HG03025 (cell line): Measurements from ENCODE around the gene HOXB3.

Experiments
- ATAC-seq: cut with Tn5 transposase; IDR thresholded peaks from one replicate; pipeline ENCODE4 v1.9.1; 2021; ENCODE audit warnings: mild to moderate bottlenecking, moderate library complexity; ENCODE audit not compliant: unreplicated experiment, low FRiP score

HOXB3 gene

DNA sequence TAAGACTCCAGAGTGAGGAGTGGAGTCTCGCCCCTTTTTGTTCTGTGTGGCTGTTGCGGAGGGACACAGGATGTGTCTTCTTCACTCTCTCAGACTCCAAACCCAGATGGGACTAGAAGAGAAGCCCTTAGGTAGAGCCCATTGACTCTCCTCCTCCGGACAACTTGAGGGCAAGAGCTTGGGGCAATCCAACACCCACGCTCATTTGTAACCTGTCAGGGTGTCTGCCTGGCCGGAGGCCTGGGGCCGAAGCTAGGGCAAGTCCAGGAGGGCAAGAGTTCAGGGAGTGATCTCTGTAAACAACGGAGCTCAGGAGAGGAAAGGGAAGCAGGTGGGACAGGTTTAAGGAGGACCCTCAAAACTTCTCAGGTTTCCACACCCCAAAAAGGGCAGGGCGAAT, 57.8 kb downstream of the HOXB3 start:
- no peak for ATAC-seq

DNA sequence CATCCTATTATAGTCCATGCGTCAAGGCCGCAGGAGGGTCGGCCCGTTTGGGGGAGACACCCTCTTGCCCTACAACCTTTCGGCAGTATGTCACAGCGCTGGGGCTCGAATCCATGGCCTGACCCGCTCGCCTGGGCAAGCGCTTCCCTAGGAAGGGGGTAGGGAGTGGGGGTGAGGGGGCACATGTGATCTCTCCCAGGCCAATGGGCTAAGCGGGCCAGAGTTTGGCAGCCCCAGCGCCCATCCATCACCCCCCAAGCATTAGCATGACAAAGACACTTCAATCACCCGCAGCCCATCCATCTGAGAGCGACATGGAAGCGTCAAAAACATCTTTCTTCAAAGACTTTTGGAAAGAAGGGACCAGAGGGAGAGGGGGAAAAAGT, 59.2 kb downstream of the HOXB3 start, which contains the start of gene HOXB1:
Gene HOXB1, minus strand, starts transcription at position 125 of the 386 bp plus-strand sequence. Its CDS starts 107 bp downstream, at position 18.
- no peak for ATAC-seq

- no peak for ATAC-seq
Measured at GRCh38 chr17:48530208-48530886, 59.7 kb downstream of the HOXB3 start.

GRCh38 chr17:48529683-48530009, 60.4 kb downstream of the HOXB3 start:
- no peak for ATAC-seq

DNA sequence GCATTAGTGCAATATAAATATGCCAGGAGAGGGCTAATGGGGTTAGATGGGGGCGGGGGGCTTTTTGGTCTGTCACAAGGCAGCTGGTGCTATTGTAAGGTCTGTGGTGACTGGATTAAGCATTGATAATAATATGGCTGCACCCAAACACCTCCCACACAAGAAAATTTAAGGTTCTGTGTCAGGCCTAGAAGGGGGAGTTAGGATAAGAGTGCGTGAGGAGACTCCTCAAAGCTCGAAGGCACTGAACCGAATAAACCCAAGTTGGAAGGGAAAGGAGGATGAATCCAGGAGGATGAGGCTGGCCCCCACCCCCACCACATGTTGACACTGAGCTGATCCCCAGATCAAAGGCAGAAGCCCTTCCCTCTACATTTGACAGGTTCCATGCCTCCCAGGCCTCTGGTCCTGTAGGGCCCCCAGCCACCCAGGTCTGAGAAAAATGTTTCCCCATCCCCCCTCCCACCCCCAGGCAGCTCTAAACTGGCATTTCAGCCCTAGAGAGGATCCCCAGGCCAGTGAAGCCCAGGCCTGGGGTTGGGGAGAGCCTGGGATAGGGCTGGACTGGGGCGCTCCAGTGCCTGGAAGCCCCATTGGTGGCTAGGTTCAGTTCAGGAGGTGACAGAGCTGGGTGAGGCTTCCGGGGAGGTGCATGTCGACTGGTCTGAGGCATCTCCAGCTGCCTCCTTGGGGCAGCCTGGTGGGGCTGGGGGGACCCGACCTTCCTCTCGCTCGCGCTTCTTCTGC, 60.9 kb downstream of the HOXB3 start:
- no peak for ATAC-seq

- ATAC-seq, result no peak
Measured at GRCh38 chr17:48528153-48528935, 61.7 kb downstream of the HOXB3 start.

GRCh38 chr17:48527547-48527932, 62.5 kb downstream of the HOXB3 start:
- no peak for ATAC-seq

- ATAC-seq, result no peak
Measured at GRCh38 chr17:48526608-48527546, 63.2 kb downstream of the HOXB3 start.

GRCh38 chr17:48523010-48523409, 67.0 kb downstream of the HOXB3 start:
- no peak for ATAC-seq

- no peak for ATAC-seq
Measured at GRCh38 chr17:48522031-48522653, 67.9 kb downstream of the HOXB3 start.

GRCh38 chr17:48520631-48521079, 69.4 kb downstream of the HOXB3 start:
- ATAC-seq, result no peak

DNA sequence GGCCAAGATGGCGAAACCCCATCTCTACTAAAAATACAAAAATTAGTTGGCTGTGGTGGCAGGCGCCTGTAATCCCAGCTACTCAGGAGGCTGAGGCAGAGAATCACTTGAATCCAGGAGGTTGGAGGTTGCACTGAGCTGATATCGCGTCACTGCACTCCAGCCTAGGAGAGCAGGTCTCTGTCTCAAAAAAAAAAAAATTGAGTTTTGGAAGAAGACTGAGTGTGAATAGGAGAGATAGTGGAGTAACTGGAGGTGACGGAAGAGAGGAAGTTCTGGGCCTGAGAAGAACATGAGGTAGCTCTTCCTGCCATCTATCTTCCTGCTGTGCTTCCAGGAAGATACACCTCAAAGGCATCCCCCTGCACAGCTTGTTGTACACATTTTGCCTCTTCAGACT, 70.6 kb downstream of the HOXB3 start:
- no peak for ATAC-seq

DNA sequence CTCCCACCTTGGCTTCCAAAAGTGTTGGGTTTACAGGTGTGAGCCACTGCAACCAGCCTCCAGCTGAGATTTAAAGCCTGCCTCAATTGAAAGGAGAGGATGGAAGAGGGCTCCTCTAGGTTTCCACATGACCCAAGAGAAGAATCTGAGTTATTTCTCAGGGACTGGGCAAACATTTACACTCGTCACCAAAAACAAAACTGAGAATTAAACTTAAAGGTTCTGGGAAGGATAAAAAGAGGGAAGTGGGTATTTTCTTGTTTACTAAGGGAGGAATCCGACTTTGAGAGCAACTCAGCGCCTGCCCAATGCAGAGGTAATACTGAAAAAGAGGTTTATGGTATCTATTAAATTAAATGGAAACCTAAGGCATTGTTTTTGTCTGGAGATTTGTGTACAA, 72.6 kb downstream of the HOXB3 start:
- ATAC-seq, result no peak

DNA sequence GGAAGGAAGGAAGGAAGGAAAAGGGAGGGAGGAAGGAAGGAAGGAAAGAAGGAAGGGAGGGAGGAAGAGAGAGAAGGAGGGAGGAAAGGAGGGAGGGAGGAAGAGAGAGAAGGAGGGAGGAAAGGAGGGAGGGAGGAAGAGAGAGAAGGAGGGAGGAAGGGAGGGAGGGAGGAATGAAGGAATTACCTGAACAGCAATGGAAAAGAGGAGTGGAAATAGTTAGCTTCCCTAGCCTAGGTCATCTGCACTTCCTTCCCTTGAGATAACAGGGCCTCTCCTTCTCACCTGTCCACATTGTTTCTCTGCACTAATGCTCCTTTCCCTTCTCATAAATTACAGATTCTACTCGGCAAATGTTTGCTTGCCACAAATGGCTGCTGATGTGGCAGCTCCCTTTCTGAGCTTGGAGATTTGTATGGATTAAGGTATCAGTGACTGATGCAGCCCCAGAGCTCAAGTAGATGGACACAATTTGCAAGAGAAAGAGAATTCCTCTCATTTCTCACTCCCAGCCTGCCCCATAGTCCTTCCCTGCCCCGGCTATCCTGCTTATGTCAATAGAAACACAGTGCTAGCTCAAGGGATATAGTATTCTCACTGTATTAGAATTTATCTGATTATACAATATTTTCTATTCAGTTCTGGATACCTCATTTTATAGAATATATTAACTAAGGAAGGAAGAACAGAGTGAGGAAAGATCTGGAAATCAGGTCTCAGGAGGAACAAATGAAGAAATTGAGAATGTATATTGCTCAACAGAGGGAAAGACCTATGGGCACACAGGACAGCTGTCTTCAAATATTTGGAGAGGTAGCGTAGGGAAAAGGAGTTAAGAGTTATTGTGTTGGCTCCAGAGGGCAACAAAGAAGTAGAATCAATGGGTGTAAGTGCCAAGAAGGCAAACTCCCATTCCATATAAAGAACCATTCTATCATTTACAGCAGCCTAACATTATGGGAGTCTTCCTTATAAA, 73.8 kb downstream of the HOXB3 start:
- ATAC-seq, result no peak

DNA sequence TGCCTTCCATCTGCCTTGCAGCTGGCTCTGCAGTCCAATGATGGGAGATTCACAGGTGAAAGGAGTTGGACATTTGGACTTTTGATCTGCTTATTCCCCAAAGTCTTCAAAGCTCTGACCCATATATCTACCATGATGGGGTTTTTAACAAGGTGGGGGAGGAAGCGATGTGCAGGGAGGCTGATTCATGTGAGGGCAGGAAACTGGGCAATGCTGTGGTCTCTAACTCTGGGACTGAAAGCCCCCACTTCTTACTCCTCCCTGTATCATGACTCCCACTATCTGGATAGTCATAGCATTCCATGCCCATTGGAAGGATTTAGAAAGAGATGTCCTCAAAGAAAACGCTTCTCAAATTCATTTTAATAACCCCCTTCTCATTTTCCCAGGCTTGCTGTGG, 75.6 kb downstream of the HOXB3 start:
- ATAC-seq, result no peak

GRCh38 chr17:48513666-48514455, 76.2 kb downstream of the HOXB3 start:
- no peak for ATAC-seq

- no peak for ATAC-seq
Measured at GRCh38 chr17:48513097-48513496, 76.9 kb downstream of the HOXB3 start.
